ENCODE measurements around the gene FBXO42.
"Not testable (repeated sequence)": the region's sequence is repeated elsewhere in the genome, so short reads cannot be mapped to it uniquely, and the experiment has no call there.

Gene FBXO42

GRCh38 chr1:16371725-16372124 lies 19.4 kb upstream of the FBXO42 start:
- no peak for DNase-seq

GRCh38 chr1:16369821-16370220 lies 17.5 kb upstream of the FBXO42 start:
- no peak for DNase-seq

GRCh38 chr1:16367968-16368890 lies 15.9 kb upstream of the FBXO42 start:
- no peak for DNase-seq

GRCh38 chr1:16367258-16367967 lies 15.1 kb upstream of the FBXO42 start:
- peak; percentile 91 for DNase-seq

- DNase-seq: peak; percentile 96
Measured at GRCh38 chr1:16366722-16367257, 14.5 kb upstream of the FBXO42 start, which contains the start of gene SZRD1. Gene SZRD1, plus strand, starts transcription at chr1:16367242. Its CDS starts 16 bp downstream, at chr1:16367258.

- not testable (repeated sequence) for DNase-seq
Measured at GRCh38 chr1:16365146-16365498, 12.8 kb upstream of the FBXO42 start.

- DNase-seq: no peak
Measured at GRCh38 chr1:16356867-16357266, 4.6 kb upstream of the FBXO42 start.

GRCh38 chr1:16354619-16355018 lies 2.3 kb upstream of the FBXO42 start:
- DNase-seq: no peak

- DNase-seq: no peak
Measured at GRCh38 chr1:16352842-16353535, 709 bp upstream of the FBXO42 start.

- peak; percentile 8 for DNase-seq
Measured at GRCh38 chr1:16351456-16351993, 755 bp downstream of the FBXO42 start.

GRCh38 chr1:16349847-16350406 lies 2.4 kb downstream of the FBXO42 start:
- DNase-seq: no peak

GRCh38 chr1:16348414-16349182 lies 3.7 kb downstream of the FBXO42 start:
- no peak for DNase-seq

GRCh38 chr1:16343276-16343675 lies 9.0 kb downstream of the FBXO42 start:
- DNase-seq: not testable (repeated sequence)

GRCh38 chr1:16342331-16343062 lies 9.8 kb downstream of the FBXO42 start:
- no peak for DNase-seq

GRCh38 chr1:16340673-16341072 lies 11.6 kb downstream of the FBXO42 start:
- DNase-seq: no peak

- DNase-seq: no peak
Measured at GRCh38 chr1:16338961-16339360, 13.3 kb downstream of the FBXO42 start.

- DNase-seq: no peak
Measured at GRCh38 chr1:16334655-16335340, 17.5 kb downstream of the FBXO42 start.

- DNase-seq: no peak
Measured at GRCh38 chr1:16326833-16327404, 25.4 kb downstream of the FBXO42 start.

- DNase-seq: no peak
Measured at GRCh38 chr1:16324456-16324890, 27.8 kb downstream of the FBXO42 start.

All from activated naive CD4-positive, alpha-beta T cell treated with Interleukin-2 at 50 U/mL for 16 hours (primary cell).